ENCODE data around the gene SLC25A23. TPM values are rescaled to one million over a fixed set of nuclear protein-coding genes. Genes with fewer than 3 reads are reported as not detected.

Gene SLC25A23
- total and polyA plus RNA-seq, 2 experiments from 2014 or later: 25.7 to 96.4 TPM

GRCh38 chr19:6427131-6427530, 32.5 kb downstream of the SLC25A23 start:
- Mint-ChIP-seq H3K9me3 (peaks cover 9% of the 10 kb centered on the region), H3K36me3 (ENCODE audit: low read depth) (peaks cover 28% of the 10 kb centered on the region), H3K27me3 (ENCODE audit: insufficient read depth, low read depth, poor library complexity) (peaks cover 17% of the 10 kb centered on the region), H3K27ac (no peak overlapping the region), H3K4me3 (no peak overlapping the region), H3K4me1 (peaks cover 12% of the 10 kb centered on the region)
- Histone ChIP-seq H3K27me3 (ENCODE audit: insufficient read depth) (no peaks in the 10 kb centered on the region), H3K27ac (ENCODE audit: low read depth) (no peak overlapping the region), H2AFZ (no peak overlapping the region), H3F3A (replicated peaks; ENCODE audit: low read depth) (0 out of 2 replicates have a peak, but pooled peaks cover under 1% of the 10 kb centered on the region), H3K79me2 (replicated peaks; ENCODE audit: insufficient read depth) (peaks cover 20% of the 10 kb centered on the region), H3K4me1 (ENCODE audit: insufficient read depth) (peaks cover 8% of the 10 kb centered on the region; the same call in 1 of the 2 replicates), H3K4me3 (no peak overlapping the region), H3K36me3 (ENCODE audit: insufficient read depth) (peaks cover 3% of the 10 kb centered on the region; the same call in 1 of the 2 replicates), H3K9me2 (ENCODE audit: insufficient read depth) (peaks cover 7% of the 10 kb centered on the region; the same call in 1 of the 2 replicates), H4K20me1 (replicated peaks; ENCODE audit: insufficient read depth) (peaks cover 13% of the 10 kb centered on the region), H3K4me2 (no peak overlapping the region)
- ATAC-seq (no peak), DNase-seq (ENCODE audit: low spot score) (no peak)
- TF ChIP-seq ZNF114 (CRISPR knock-in tag; IDR thresholded peaks at IDR 0.05): no peak
- TF ChIP-seq EZH2phosphoT487 (IDR thresholded peaks at IDR 0.05; ENCODE audit: unreplicated experiment): no peak
- TF ChIP-seq ZNF462 (CRISPR knock-in tag; IDR thresholded peaks at IDR 0.05): no peak
- no peak for TF ChIP-seq ETS1 (IDR thresholded peaks at IDR 0.05)
- TF ChIP-seq STAT1 (IDR thresholded peaks at IDR 0.05; ENCODE audit: unreplicated experiment): no peak
- no peak for TF ChIP-seq EZH2 (IDR thresholded peaks at IDR 0.05; ENCODE audit: low read depth, unreplicated experiment)
- no peak for TF ChIP-seq JUNB (IDR thresholded peaks at IDR 0.05; ENCODE audit: unreplicated experiment)
- no peak for TF ChIP-seq CTCF (conservative IDR thresholded peaks at IDR 0.05; ENCODE audit: low read depth in 2 of 2)
- TF ChIP-seq ZNF331 (CRISPR knock-in tag; IDR thresholded peaks at IDR 0.05; ENCODE audit: low read depth): no peak
